MCF 10A (cell line): Measurements from ENCODE around the gene P3H3. TPM values are rescaled to one million over a fixed set of nuclear protein-coding genes. Genes with fewer than 3 reads are reported as not detected.

Experiments
- BruUV-seq: library from RNA; stranded (reverse); fragments of 400-500 nt; replicated peaks from 2 replicates; lab custom pipeline; 2021; lab: Mats Ljungman, UMichigan
- CTCF ChIA-PET: fragments of 300-600 bp; sonication (Branson Sonifier 250); formaldehyde crosslinking; extraction: SDS; loops from one replicate; lab custom pipeline; 2021; ENCODE audit warnings: antibody characterized with exemption, inconsistent platforms; lab: Yijun Ruan, JAX
- POLR2A ChIA-PET: fragments of 300-600, 350-650 bp; sonication (Branson Sonifier 250); formaldehyde crosslinking; extraction: SDS; loops from one replicate; lab custom pipeline; 2020; ENCODE audit warnings: antibody characterized with exemption, inconsistent platforms; lab: Yijun Ruan, JAX
- DNase-seq: peaks from one replicate; pipeline ENCODE4 v3.0.0-alpha.2; 2018; ENCODE audit not compliant: unreplicated experiment
- H3K27ac Mint-ChIP-seq: one replicate; pipeline ENCODE4 v1.8.0; 2022; ENCODE audit warnings: mild to moderate bottlenecking, low read depth, mixed read lengths; ENCODE audit not compliant: unreplicated experiment
- H3K27me3 Mint-ChIP-seq: one replicate; pipeline ENCODE4 v1.8.0; 2022; ENCODE audit warnings: mixed read lengths; ENCODE audit not compliant: insufficient read depth, unreplicated experiment
- H3K36me3 Mint-ChIP-seq: one replicate; pipeline ENCODE4 v1.8.0; 2022; ENCODE audit warnings: mild to moderate bottlenecking, moderate library complexity, mixed read lengths; ENCODE audit not compliant: insufficient read depth, unreplicated experiment
- H3K4me1 Mint-ChIP-seq: one replicate; pipeline ENCODE4 v1.8.0; 2022; ENCODE audit warnings: mixed read lengths; ENCODE audit not compliant: insufficient read depth, unreplicated experiment
- H3K4me3 Mint-ChIP-seq: one replicate; pipeline ENCODE4 v1.8.0; 2022; ENCODE audit warnings: mild to moderate bottlenecking, moderate library complexity, mixed read lengths; ENCODE audit not compliant: unreplicated experiment
- H3K9me3 Mint-ChIP-seq: one replicate; pipeline ENCODE4 v1.8.0; 2022; ENCODE audit warnings: mixed read lengths; ENCODE audit not compliant: unreplicated experiment
- CTCF ChIP-seq: fragments of 200-600 bp; IDR thresholded peaks from one replicate; pipeline ENCODE4 v1.8.0; 2022; ENCODE audit warnings: antibody characterized with exemption, mild to moderate bottlenecking; ENCODE audit not compliant: unreplicated experiment
- intact Hi-C: fragments of 100-400 bp; cut with micrococcal nuclease; formaldehyde crosslinking; loops from 2 replicates; pipeline ENCODE4 v1.14.1; 2022
- total RNA-seq: library from RNA; stranded (reverse); gene quantifications from 2 replicates; pipeline ENCODE4 v1.2.3, GENCODE V29; 2022

P3H3 gene
- total RNA-seq, 1 experiment from 2014 or later, result 0.47 TPM

GRCh38 chr12:6779708-6780432 lies 48.3 kb upstream of the P3H3 start:
- no peak overlapping the region for H3K27ac Mint-ChIP-seq
- no peak for DNase-seq
- POLR2A ChIA-PET, result interaction anchor here (1.0 to 6.0 kb wide), 3 partner anchors 14 to 56 kb away, joined by 5 to 27 read pairs (median 5); partner anchors contain the start of genes COPS7A, MLF2 and PTMS
- no TSS peak for BruUV-seq
- H3K27me3 Mint-ChIP-seq, result no peaks in the 10 kb centered on the region
- H3K9me3 Mint-ChIP-seq, result no peaks in the 10 kb centered on the region
- no peaks in the 10 kb centered on the region for H3K36me3 Mint-ChIP-seq
- intact Hi-C loops, result loop anchor here (1.0 to 5.0 kb wide), 5 partner anchors 13 to 213 kb away; partner anchors contain the start of genes MLF2 and NOP2
- no peak for TF ChIP-seq CTCF
- peaks cover 10% of the 10 kb centered on the region for H3K4me1 Mint-ChIP-seq
- H3K4me3 Mint-ChIP-seq, result no peak overlapping the region
- CTCF ChIA-PET, result interaction anchor here (0.6 to 7.4 kb wide), 14 partner anchors 8 to 183 kb away, joined by 3 to 110 read pairs (median 3); partner anchors contain the start of genes CD4, MLF2 and PTMS

GRCh38 chr12:6780573-6780972 lies 47.6 kb upstream of the P3H3 start:
- POLR2A ChIA-PET, result interaction anchor here (1.5 to 6.0 kb wide), 2 partner anchors 14 to 27 kb away, joined by 5 to 27 read pairs; partner anchors contain the start of genes MLF2 and PTMS
- TF ChIP-seq CTCF, result no peak
- H3K36me3 Mint-ChIP-seq, result no peaks in the 10 kb centered on the region
- H3K9me3 Mint-ChIP-seq, result no peaks in the 10 kb centered on the region
- H3K27me3 Mint-ChIP-seq, result no peaks in the 10 kb centered on the region
- CTCF ChIA-PET, result interaction anchor here (0.6 to 7.4 kb wide), 11 partner anchors 9 to 161 kb away, joined by 3 to 110 read pairs (median 3); partner anchors contain the start of genes CD4, MLF2 and PTMS
- no peak overlapping the region for H3K27ac Mint-ChIP-seq
- no peak overlapping the region for H3K4me3 Mint-ChIP-seq
- peaks cover 10% of the 10 kb centered on the region for H3K4me1 Mint-ChIP-seq
- intact Hi-C loops, result no loop called here
- no peak for DNase-seq
- BruUV-seq, result no TSS peak

- no peaks in the 10 kb centered on the region for H3K27me3 Mint-ChIP-seq
Measured at GRCh38 chr12:6782119-6782518, 46.1 kb upstream of the P3H3 start.

More at GRCh38 chr12:6782119-6782518, 46.1 kb upstream of the P3H3 start:
- intact Hi-C loops, result no loop called here
- no peaks in the 10 kb centered on the region for H3K9me3 Mint-ChIP-seq
- H3K4me3 Mint-ChIP-seq, result no peak overlapping the region
- H3K36me3 Mint-ChIP-seq, result no peaks in the 10 kb centered on the region
- CTCF ChIA-PET, result interaction anchor here (0.6 to 7.4 kb wide), 7 partner anchors 11 to 558 kb away, joined by 3 to 110 read pairs (median 3); partner anchors contain the start of gene MLF2
- TF ChIP-seq CTCF, result no peak
- peaks cover 10% of the 10 kb centered on the region for H3K4me1 Mint-ChIP-seq
- no peak for DNase-seq
- H3K27ac Mint-ChIP-seq, result no peak overlapping the region
- POLR2A ChIA-PET, result interaction anchor here (6.0 kb wide), 1 partner anchor 29 kb away, joined by 27 read pairs; the partner anchor contains the start of gene MLF2
- no TSS peak for BruUV-seq
